BJ (cell line): ENCODE measurements around the gene HES2. TPM values are rescaled to one million over a fixed set of nuclear protein-coding genes. Genes with fewer than 3 reads are reported as not detected.
"Not testable (repeated sequence)": the region's sequence is repeated elsewhere in the genome, so short reads cannot be mapped to it uniquely, and the experiment has no call there.

ENCODE experiments used
- CTCF ChIA-PET: fragments of 350-600 bp; formaldehyde crosslinking; extraction: SDS; loops from one replicate; lab custom pipeline; 2021; ENCODE audit warnings: antibody characterized with exemption, inconsistent platforms; lab: Yijun Ruan, JAX
- POLR2A ChIA-PET: fragments of 300-600 bp; sonication (Branson Sonifier 250); formaldehyde crosslinking; extraction: SDS; loops from one replicate; lab custom pipeline; 2021; ENCODE audit warnings: antibody characterized with exemption; lab: Charles Lee
- DNase-seq: peaks from one replicate; pipeline ENCODE4 v3.0.0-alpha.2; 2011; ENCODE audit warnings: low read depth
- H3K27me3 ChIP-seq: 2 replicates; pipeline ENCODE4 v1.6.0; 2011; ENCODE audit warnings: low read length; ENCODE audit not compliant: control insufficient read depth, insufficient read depth
- H3K36me3 ChIP-seq: 2 replicates; pipeline ENCODE4 v1.5.1; 2011; ENCODE audit warnings: low read length; ENCODE audit not compliant: control insufficient read depth, insufficient read depth
- H3K4me3 ChIP-seq: 2 replicates; pipeline ENCODE4 v1.5.1; 2011; ENCODE audit warnings: low read depth, mild to moderate bottlenecking, control low read depth, low read length
- CTCF ChIP-seq: IDR thresholded peaks from 2 replicates; pipeline ENCODE4 v1.5.1; 2011; ENCODE audit warnings: low read depth, mild to moderate bottlenecking, control low read depth, inconsistent platforms, low read length, moderate library complexity; ENCODE audit not compliant: insufficient read depth
- polyA plus RNA-seq: library from polyadenylated mRNA; depleted of rRNA; stranded (reverse); fragments of >200 nt; gene quantifications from 2 replicates; pipeline ENCODE4 v1.2.3, GENCODE V29; 2011

Gene HES2
- polyA plus RNA-seq, 1 experiment, result not detected

DNA sequence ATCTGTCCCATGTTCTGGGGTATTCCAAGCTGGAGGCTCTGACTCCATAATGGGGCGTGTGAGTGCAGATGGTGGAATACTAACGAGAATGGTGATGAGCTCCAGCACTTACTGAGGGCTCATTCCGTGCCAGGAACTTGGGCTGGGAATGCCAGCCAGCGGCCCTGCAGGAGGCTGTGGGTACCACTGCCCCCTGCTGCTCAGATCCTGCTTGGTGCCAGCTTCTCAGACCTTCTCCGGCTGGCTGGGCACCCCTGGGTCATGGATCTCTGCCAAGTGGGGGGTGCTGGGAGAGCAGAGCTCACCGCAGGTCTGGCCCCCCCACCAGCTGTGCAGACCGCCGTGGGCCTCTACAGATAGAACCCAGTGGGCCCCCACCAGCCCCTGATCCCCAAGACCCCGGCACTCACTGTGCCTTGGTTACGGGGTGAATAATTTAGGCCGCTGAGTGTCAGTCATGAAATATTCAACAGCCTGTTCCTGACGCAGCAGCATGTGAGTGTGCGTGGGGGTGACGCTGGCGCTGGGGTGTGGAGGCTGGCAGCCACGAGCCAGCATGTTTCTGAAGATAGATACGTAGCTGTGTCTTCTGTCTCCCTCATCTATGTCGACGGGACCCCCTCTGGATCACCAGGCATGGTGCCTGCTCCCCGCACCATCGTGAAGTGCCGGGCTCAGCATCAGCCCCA is 17.4 kb upstream of the HES2 start:
- TF ChIP-seq CTCF, result peak; percentile 16; the same call in 1 of the 2 replicates
- DNase-seq, H3K36me3 ChIP-seq, POLR2A ChIA-PET, H3K4me3 ChIP-seq: not testable (repeated sequence)
- CTCF ChIA-PET, result interaction anchor here (0.6 to 7.7 kb wide), 30 partner anchors 8 to 781 kb away, joined by 3 to 66 read pairs (median 5); partner anchors contain the start of genes ESPN, HES2 and RNF207
- H3K27me3 ChIP-seq, result peaks cover 16% of the 10 kb centered on the region

GRCh38 chr1:6436277-6436676 is 16.6 kb upstream of the HES2 start:
- POLR2A ChIA-PET, DNase-seq, H3K36me3 ChIP-seq, H3K4me3 ChIP-seq: not testable (repeated sequence)
- H3K27me3 ChIP-seq, result peaks cover 10% of the 10 kb centered on the region
- CTCF ChIA-PET, result interaction anchor here (0.7 to 7.7 kb wide), 6 partner anchors 15 to 230 kb away, joined by 3 to 66 read pairs (median 28); partner anchors contain the start of genes HES2 and RNF207

DNA sequence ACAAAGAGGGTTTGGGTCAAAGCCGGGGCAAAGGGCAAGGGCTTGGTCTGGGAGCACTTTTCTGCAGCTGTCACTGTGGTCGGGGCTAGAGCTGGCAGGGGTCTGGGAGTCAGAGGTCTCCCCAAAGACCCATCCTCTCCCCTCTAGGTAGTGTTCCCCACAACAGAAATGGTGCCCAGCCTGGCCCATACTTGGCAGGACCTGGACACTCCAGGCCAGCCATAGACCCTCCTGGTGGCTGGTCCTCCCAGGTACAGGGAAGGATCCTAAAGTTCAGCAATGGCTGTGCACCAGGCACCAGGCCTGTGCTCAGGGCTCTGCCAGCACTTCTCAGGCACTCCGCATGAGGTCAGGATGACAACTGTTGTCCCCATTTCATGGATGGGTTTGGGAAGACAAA is 15.8 kb upstream of the HES2 start:
- Histone ChIP-seq H3K27me3 (peaks cover 11% of the 10 kb centered on the region), H3K4me3 (no peak overlapping the region), H3K36me3 (no peaks in the 10 kb centered on the region)
- no peak for TF ChIP-seq CTCF
- no peak for DNase-seq
- CTCF ChIA-PET, result interaction anchor here (1.3 to 5.6 kb wide), 2 partner anchors 14 to 74 kb away, joined by 3 to 66 read pairs; no protein-coding TSS in a partner anchor
- POLR2A ChIA-PET, result no interaction called here

DNA sequence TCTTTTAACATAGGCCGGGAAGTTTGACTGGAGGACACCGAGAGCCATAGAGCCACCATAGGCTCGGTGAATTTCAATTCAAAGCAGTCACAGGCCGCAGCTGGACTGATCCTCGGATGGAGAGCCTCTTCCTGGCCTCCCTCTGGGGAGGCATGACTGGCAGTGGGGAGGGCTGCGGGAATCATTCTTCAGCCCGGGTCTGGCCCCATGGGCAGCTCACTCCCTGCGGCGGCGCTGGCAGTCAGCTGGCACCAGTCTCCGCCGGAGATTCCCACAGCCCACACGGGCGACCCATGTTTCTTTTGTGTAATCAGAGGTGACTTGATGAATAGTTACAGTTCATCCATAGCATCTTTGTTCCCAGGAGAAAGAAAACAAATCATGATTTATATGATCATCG is 15.4 kb upstream of the HES2 start:
- ChIA-PET POLR2A (no interaction called here), CTCF (interaction anchor here (1.3 to 1.4 kb wide), 2 partner anchors 13 to 46 kb away, joined by 3 to 4 read pairs; no protein-coding TSS in a partner anchor)
- H3K4me3 ChIP-seq, result no peak overlapping the region
- H3K27me3 ChIP-seq, result peaks cover 11% of the 10 kb centered on the region
- DNase-seq, result no peak
- H3K36me3 ChIP-seq, result no peaks in the 10 kb centered on the region
- TF ChIP-seq CTCF, result no peak

GRCh38 chr1:6434186-6434585 is 14.5 kb upstream of the HES2 start:
- Histone ChIP-seq H3K36me3 (no peaks in the 10 kb centered on the region), H3K4me3 (no peak overlapping the region), H3K27me3 (peaks cover 16% of the 10 kb centered on the region)
- POLR2A ChIA-PET, result no interaction called here
- no peak for TF ChIP-seq CTCF
- CTCF ChIA-PET, result interaction anchor here (1.2 to 1.4 kb wide), 2 partner anchors 23 to 46 kb away, joined by 3 to 4 read pairs; no protein-coding TSS in a partner anchor
- DNase-seq, result no peak

- DNase-seq, POLR2A ChIA-PET, H3K36me3 ChIP-seq, H3K4me3 ChIP-seq: not testable (repeated sequence)
- peaks cover 13% of the 10 kb centered on the region for H3K27me3 ChIP-seq
- CTCF ChIA-PET, result interaction anchor here (0.8 to 2.0 kb wide), 3 partner anchors 8 to 185 kb away, joined by 4 to 10 read pairs (median 5); no protein-coding TSS in a partner anchor
Observed at GRCh38 chr1:6431645-6432579, 12.2 kb upstream of the HES2 start.

DNA sequence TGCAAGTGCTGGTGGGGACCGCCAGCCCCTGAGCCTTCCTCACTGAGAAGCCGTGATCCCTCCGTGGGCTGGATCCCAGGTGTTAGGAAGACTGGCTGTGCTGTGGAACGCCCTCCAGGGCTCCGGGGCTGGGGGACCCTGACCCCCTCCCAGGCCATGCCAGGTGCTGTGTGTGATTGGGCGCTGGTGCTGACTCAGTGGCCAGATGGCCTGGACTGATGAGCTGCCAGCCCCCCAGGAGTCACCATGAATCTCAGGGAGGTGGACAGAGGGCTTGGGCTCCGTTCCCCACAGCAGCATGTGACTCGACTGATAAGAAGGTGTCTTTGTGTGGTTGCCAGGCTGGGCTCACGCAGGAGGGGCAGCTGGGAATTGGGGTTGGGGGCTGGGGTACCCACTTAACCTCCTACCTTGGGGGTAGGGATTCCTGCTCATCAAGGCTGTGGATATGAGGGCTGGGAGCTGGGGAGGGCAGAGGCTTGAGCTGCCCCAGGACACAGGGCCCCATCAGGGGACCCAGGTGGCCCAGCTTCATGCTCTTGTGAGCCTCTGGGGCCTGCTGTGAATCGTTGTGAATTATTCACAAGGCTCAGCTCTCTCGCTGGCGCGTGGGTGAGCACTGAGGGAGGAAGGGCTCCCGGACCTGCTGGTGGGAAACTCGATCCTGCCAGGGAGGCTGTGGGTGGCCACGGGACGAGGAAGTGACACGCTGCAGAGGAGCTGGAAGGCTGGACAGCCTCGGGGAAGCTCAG is 10.1 kb upstream of the HES2 start:
- DNase-seq, H3K4me3 ChIP-seq, H3K36me3 ChIP-seq, POLR2A ChIA-PET: not testable (repeated sequence)
- H3K27me3 ChIP-seq, result peaks cover 27% of the 10 kb centered on the region
- CTCF ChIA-PET, result interaction anchor here (0.9 to 3.0 kb wide), 6 partner anchors 8 to 185 kb away, joined by 3 to 15 read pairs (median 5); no protein-coding TSS in a partner anchor
